Endothelial cell (in vitro differentiated cells): ENCODE data around the gene KCNN3. TPM values are rescaled to one million over a fixed set of nuclear protein-coding genes. Genes with fewer than 3 reads are reported as not detected.

ENCODE experiments used
- DNase-seq: peaks from one replicate; pipeline ENCODE4 v3.0.0; 2021; ENCODE audit warnings: low spot score
- H3K27ac Mint-ChIP-seq: one replicate; pipeline ENCODE4 v1.8.0; 2021; ENCODE audit warnings: mixed read lengths, inconsistent platforms; ENCODE audit not compliant: unreplicated experiment
- H3K27me3 Mint-ChIP-seq: one replicate; pipeline ENCODE4 v1.8.0; 2021; ENCODE audit warnings: mild to moderate bottlenecking, moderate library complexity, mixed read lengths, inconsistent platforms; ENCODE audit not compliant: unreplicated experiment
- H3K36me3 Mint-ChIP-seq: one replicate; pipeline ENCODE4 v1.8.0; 2021; ENCODE audit warnings: mild to moderate bottlenecking, low read depth, mixed read lengths, inconsistent platforms; ENCODE audit not compliant: unreplicated experiment
- H3K4me1 Mint-ChIP-seq: one replicate; pipeline ENCODE4 v1.8.0; 2021; ENCODE audit warnings: mild to moderate bottlenecking, mixed read lengths, inconsistent platforms; ENCODE audit not compliant: unreplicated experiment
- H3K4me3 Mint-ChIP-seq: one replicate; pipeline ENCODE4 v1.8.0; 2021; ENCODE audit warnings: mild to moderate bottlenecking, mixed read lengths, inconsistent platforms; ENCODE audit not compliant: unreplicated experiment
- H3K9me3 Mint-ChIP-seq: one replicate; pipeline ENCODE4 v1.8.0; 2021; ENCODE audit warnings: mixed read lengths, inconsistent platforms; ENCODE audit not compliant: unreplicated experiment
- total RNA-seq: library from RNA; stranded (reverse); fragmentation: NEBNext Ultra II Directional; extraction: Animal tissue kit (Norgen Biotek cat#: 25700); gene quantifications from one replicate; pipeline ENCODE4 v1.2.1, GENCODE V29; 2021; ENCODE audit not compliant: unreplicated experiment
- TF ChIP-seq, protein P1 (sequence below): fragments of 200-600 bp; sonication (generic); IDR thresholded peaks from one replicate; pipeline ENCODE4 v1.5.0; 2021; ENCODE audit warnings: antibody characterized with exemption; ENCODE audit not compliant: unreplicated experiment

KCNN3 gene
- total RNA-seq, 1 donor from 2014 or later, result 17.3 TPM

DNA sequence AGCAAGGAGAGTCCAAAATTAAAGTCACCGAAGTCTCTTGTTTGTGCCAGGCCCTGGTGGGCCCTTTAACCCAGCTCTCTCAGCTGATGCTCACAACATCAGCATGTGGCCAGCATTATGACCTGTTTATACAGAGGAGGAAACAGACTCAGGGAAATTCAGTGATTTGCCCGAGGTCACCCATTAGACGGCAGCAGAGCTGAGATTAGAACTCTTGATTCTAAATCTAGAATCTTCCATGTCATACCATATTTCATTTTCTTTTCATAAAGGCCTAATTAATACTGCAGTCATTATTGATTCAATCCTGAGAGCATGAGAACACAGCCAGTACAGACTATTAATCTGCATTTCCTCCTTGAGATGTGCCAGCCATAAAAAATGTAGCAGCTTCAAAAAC is 63.7 kb downstream of the KCNN3 start:
- TF ChIP-seq, protein P1, sequence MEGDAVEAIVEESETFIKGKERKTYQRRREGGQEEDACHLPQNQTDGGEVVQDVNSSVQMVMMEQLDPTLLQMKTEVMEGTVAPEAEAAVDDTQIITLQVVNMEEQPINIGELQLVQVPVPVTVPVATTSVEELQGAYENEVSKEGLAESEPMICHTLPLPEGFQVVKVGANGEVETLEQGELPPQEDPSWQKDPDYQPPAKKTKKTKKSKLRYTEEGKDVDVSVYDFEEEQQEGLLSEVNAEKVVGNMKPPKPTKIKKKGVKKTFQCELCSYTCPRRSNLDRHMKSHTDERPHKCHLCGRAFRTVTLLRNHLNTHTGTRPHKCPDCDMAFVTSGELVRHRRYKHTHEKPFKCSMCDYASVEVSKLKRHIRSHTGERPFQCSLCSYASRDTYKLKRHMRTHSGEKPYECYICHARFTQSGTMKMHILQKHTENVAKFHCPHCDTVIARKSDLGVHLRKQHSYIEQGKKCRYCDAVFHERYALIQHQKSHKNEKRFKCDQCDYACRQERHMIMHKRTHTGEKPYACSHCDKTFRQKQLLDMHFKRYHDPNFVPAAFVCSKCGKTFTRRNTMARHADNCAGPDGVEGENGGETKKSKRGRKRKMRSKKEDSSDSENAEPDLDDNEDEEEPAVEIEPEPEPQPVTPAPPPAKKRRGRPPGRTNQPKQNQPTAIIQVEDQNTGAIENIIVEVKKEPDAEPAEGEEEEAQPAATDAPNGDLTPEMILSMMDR, result no peak

DNA sequence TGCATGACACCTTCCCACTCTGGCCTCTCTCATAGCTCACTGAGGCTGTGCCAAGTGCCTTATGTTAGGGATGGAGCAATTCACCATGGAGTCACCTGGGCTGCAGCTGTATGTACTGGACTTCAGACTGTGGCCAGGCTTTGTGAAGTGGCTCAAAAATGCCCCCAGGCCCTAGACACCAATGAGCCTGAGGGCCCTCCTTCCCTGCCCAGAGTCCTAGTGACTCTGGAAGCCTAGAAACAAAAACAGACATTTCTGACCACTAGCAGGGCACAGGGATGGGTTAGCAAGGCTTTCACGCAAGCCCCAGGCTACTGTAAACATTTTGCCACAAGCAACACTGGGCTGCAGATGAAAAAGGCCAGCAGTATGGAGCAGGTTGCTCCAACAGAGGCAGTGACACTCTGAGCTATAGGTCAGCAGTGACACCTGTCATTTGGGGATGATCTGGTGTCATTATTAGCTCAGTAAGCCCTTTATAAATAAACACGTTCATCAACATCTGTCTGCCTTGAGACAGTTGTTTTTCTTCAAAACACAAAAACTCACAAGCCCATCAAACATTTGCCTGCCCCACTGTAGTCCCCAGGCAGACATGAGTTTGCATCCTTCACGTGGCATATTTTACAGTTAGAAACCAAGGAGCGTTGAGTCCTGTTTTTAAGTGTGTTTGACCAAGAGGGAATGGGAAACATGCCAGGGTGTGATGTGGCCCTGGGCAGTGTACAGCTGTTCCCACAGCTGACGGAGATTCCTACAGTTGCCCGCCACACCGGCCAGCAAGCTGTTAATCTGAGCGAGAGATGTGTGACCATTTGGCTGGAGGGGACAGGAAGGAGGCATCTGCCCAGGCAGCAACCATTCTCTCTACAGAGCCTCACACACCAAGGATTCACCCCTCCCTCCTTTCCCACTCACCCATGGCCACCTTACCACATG is 66.8 kb downstream of the KCNN3 start:
- H3K36me3 Mint-ChIP-seq, result peaks cover 5% of the 10 kb centered on the region
- TF ChIP-seq, protein P1, result no peak
- no peak overlapping the region for H3K4me3 Mint-ChIP-seq
- peaks cover 23% of the 10 kb centered on the region for H3K4me1 Mint-ChIP-seq
- no peak overlapping the region for H3K27ac Mint-ChIP-seq
- peaks cover 6% of the 10 kb centered on the region for H3K27me3 Mint-ChIP-seq
- DNase-seq, result no peak
- H3K9me3 Mint-ChIP-seq, result no peaks in the 10 kb centered on the region

More for the DNA sequence above, 63.7 kb downstream of the KCNN3 start:
- no peaks in the 10 kb centered on the region for H3K9me3 Mint-ChIP-seq
- H3K27me3 Mint-ChIP-seq, result peaks cover 11% of the 10 kb centered on the region
- H3K4me3 Mint-ChIP-seq, result no peak overlapping the region
- peaks cover 6% of the 10 kb centered on the region for H3K36me3 Mint-ChIP-seq
- peaks cover 34% of the 10 kb centered on the region for H3K4me1 Mint-ChIP-seq
- no peak for DNase-seq
- no peak overlapping the region for H3K27ac Mint-ChIP-seq

DNA sequence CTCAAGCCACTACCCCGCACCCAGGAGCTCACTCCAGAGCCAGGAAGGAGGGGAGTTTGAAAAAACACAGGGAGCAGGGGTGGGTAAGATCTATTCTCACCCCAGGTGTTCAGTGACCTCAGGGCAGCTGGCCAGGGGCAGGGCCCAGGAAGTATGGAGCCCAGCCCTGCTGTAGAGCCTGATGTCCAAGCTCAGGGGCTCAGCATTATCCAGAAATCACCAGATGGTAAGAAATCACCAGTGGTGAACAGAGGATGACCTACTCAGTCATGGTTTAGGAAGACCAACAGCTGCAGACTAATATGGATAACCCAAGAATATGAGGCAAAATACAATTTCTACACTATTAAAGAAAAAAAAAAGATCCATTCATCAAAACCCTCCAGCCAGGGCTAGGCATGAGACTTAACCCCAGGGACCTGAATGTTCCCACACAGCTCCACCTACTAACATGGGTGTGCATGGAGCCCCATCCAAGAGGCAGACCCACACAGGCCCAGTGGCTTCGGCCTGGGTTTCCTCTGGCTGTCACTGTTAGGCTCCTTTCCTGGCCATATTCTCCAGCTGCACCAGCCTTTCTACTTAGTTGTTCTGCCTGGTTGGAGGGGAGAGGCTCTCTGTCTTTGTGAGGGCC is 67.6 kb downstream of the KCNN3 start:
- H3K4me1 Mint-ChIP-seq, result peaks cover 17% of the 10 kb centered on the region
- no peaks in the 10 kb centered on the region for H3K9me3 Mint-ChIP-seq
- H3K27ac Mint-ChIP-seq, result no peak overlapping the region
- TF ChIP-seq, protein P1, result no peak
- H3K4me3 Mint-ChIP-seq, result no peak overlapping the region
- H3K27me3 Mint-ChIP-seq, result peaks cover 1% of the 10 kb centered on the region
- DNase-seq, result no peak
- peaks cover 3% of the 10 kb centered on the region for H3K36me3 Mint-ChIP-seq

DNA sequence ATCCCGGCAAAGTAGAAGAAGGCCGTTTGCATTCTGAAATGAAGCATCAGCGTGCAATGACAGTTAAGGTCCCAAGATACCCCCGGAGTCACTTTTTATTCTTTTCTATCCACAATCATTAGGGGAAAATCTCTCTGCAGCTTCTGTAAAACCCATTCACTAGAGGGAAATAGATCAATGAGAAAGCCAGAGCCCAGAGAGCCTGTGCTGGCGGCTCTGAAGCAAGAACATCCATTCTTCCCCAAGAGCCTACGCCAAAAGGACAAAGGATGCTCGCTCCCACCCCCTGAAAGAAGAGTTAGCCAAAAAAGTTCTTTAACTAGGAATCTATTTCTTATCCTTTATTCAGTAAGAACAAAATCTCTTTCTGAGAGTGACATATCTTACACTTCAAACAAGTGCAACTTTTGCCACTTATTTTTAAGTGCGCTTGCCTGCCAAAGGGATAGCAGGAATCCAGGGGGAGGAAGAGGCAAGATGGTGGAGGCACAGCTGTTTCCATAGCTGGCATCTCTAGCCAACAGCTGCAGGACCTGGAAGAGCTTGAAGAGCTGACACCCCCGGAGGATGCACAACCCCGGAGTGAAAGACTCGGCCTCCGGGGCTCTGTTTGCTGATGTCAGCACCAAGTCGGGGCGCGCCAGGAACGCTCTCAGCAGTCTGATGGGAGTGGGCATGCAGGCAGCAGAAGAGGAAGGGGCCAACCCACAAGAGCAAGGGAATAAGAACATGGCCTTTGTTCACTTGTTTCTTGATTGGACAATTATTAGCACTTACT is 68.7 kb downstream of the KCNN3 start:
- no peaks in the 10 kb centered on the region for H3K9me3 Mint-ChIP-seq
- H3K4me1 Mint-ChIP-seq, result peaks cover 10% of the 10 kb centered on the region
- no peak for DNase-seq
- peak overlapping the region; percentile 66 for H3K4me3 Mint-ChIP-seq
- TF ChIP-seq, protein P1, result no peak
- peaks cover 1% of the 10 kb centered on the region for H3K27me3 Mint-ChIP-seq
- peaks cover 3% of the 10 kb centered on the region for H3K36me3 Mint-ChIP-seq
- no peak overlapping the region for H3K27ac Mint-ChIP-seq
